HUES48 (cell line): ENCODE measurements around the gene OR10H3.
"Not testable (repeated sequence)": the region's sequence is repeated elsewhere in the genome, so short reads cannot be mapped to it uniquely, and the experiment has no call there.

Source experiments
- H3K27ac ChIP-seq: one replicate; pipeline ENCODE4 v1.7.0; 2013; ENCODE audit warnings: low read depth, low read length, inconsistent platforms
- H3K27me3 ChIP-seq: 2 replicates; pipeline ENCODE4 v1.6.1; 2013; ENCODE audit warnings: mild to moderate bottlenecking, low read length; ENCODE audit not compliant: control insufficient read depth, insufficient read depth
- H3K36me3 ChIP-seq: 2 replicates; pipeline ENCODE4 v1.6.1; 2013; ENCODE audit warnings: low read length; ENCODE audit not compliant: control insufficient read depth, insufficient read depth
- H3K4me1 ChIP-seq: 2 replicates; pipeline ENCODE4 v1.6.1; 2013; ENCODE audit warnings: mild to moderate bottlenecking, low read length; ENCODE audit not compliant: control insufficient read depth, insufficient read depth
- H3K4me3 ChIP-seq: 2 replicates; pipeline ENCODE4 v1.5.1; 2013; ENCODE audit warnings: mild to moderate bottlenecking, low read depth, low read length
- H3K9ac ChIP-seq: 2 replicates; pipeline ENCODE4 v1.6.1; 2013; ENCODE audit warnings: mild to moderate bottlenecking, low read depth, low read length, moderate library complexity
- H3K9me3 ChIP-seq: 2 replicates; pipeline ENCODE4 v1.6.1; 2013; ENCODE audit warnings: low read length; ENCODE audit not compliant: control insufficient read depth, insufficient read depth

Gene OR10H3

DNA sequence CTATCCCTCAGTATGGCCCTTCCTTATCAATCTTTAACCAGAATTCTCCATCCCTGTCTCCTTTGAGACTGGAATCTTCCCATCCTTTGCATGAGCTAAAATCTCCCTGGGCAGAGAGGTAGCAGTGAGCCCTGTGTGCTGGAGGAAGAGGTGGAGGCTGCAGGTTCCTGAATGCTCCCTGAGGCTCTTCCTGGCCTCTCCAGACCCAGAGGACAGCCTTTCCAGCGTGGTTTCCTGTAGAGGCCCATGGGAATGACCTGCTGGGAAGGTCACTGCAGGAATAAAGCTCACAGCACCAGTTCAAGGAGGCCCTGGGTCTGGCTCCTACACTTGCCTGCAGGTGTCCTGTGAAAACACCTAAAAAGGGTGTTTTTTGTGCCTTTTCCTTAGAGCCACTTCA, 5.4 kb upstream of the OR10H3 start:
- Histone ChIP-seq H3K27me3 (no peaks in the 10 kb centered on the region), H3K9ac (no peak overlapping the region), H3K4me3 (no peak overlapping the region; the same call in 1 of the 2 replicates), H3K4me1 (no peaks in the 10 kb centered on the region), H3K27ac (no peak overlapping the region), H3K36me3 (no peaks in the 10 kb centered on the region), H3K9me3 (peaks cover 90% of the 10 kb centered on the region)

DNA sequence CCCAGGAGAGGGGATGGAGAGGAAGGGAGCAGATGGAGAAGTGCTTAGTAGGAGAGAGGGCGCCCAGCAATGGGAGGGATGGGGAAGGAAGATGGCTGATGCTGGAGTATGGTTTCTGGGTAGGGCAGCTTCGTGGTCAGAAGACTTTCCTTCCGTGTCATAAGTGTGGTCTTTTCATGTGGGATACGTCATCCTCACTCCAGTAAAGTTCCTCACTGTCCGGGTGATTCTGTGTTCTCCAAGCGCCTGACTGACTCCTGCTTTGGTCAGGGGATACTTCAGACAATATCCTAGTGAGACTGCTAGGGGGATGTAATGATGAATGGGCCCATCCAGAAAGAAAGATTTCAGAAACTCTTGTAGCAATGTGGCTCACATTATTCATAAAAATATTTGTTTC, 3.9 kb upstream of the OR10H3 start:
- H3K27me3 ChIP-seq: no peaks in the 10 kb centered on the region
- H3K4me1 ChIP-seq: no peaks in the 10 kb centered on the region
- H3K36me3 ChIP-seq: no peaks in the 10 kb centered on the region
- no peak overlapping the region for H3K4me3 ChIP-seq
- H3K9ac ChIP-seq: no peak overlapping the region
- H3K9me3 ChIP-seq: peaks cover 87% of the 10 kb centered on the region
- H3K27ac ChIP-seq: no peak overlapping the region

DNA sequence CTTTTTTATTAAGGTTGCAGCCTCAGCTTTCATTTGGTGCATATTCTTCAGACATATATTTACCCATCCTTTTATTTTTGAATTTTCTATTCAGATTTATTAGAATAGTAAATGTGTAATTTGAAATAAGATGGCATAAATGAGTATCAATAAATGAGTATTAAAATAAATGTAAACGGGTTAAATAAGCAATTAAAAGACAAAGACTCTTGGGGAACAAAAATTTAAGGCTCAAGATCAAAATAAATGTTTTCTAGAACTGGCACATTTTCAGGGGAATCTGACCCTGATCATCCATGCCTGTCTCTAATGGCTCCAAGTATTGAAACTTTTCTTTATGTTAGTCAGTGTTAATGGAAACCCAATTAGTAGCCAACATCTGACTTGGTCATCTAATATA, 3.0 kb downstream of the OR10H3 start:
- no peaks in the 10 kb centered on the region for H3K4me1 ChIP-seq
- no peaks in the 10 kb centered on the region for H3K36me3 ChIP-seq
- H3K9me3 ChIP-seq: peaks cover 77% of the 10 kb centered on the region
- no peak overlapping the region for H3K9ac ChIP-seq
- H3K27me3 ChIP-seq: no peaks in the 10 kb centered on the region
- no peak overlapping the region for H3K27ac ChIP-seq
- no peak overlapping the region for H3K4me3 ChIP-seq

DNA sequence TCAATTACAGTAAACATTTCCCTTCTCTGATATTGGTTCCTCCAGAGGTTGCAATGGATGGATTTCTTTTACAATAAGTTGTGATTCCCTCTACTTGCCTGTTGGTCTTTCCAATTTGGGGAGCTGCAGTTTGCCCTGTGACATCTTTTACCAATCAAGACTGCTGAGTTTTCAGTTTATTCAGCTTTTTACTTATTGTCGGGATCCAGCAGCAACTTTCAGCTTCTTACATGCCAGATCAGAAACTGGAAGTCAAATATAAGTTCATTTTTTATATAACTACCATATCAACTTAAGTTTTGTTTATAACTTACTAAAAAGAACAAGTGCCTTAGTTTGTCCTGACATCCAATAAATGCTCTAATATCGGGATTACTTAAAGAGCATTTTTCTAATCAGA, 10.5 kb downstream of the OR10H3 start:
- Histone ChIP-seq H3K4me3 (no peak overlapping the region), H3K36me3 (no peaks in the 10 kb centered on the region), H3K9me3 (peaks cover 86% of the 10 kb centered on the region), H3K27me3 (no peaks in the 10 kb centered on the region), H3K9ac (no peak overlapping the region), H3K27ac (no peak overlapping the region), H3K4me1 (no peaks in the 10 kb centered on the region)

DNA sequence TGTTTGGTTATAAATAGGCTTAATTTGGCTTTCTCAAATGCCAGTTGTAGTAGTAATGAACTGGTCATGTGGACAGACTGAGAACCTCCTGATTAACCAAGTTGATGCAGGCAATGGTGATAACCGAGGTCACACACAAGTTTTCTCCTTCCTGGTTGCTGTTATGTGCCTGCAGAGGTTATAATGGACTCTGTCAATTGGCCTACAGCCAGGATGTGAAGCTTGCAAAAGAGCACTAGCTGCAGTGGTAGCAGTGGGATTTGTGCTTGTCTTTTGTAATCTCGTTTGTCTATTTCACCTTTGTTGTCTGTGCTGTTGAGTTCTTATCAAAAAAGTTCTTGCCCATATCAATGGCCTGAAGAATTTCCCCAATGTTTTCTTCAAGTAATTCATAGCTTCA, 20.6 kb downstream of the OR10H3 start:
- Histone ChIP-seq H3K36me3 (no peaks in the 10 kb centered on the region), H3K4me1 (no peaks in the 10 kb centered on the region), H3K27ac (no peak overlapping the region), H3K9ac (no peak overlapping the region), H3K4me3 (no peak overlapping the region), H3K27me3 (no peaks in the 10 kb centered on the region), H3K9me3 (peaks cover 94% of the 10 kb centered on the region)

DNA sequence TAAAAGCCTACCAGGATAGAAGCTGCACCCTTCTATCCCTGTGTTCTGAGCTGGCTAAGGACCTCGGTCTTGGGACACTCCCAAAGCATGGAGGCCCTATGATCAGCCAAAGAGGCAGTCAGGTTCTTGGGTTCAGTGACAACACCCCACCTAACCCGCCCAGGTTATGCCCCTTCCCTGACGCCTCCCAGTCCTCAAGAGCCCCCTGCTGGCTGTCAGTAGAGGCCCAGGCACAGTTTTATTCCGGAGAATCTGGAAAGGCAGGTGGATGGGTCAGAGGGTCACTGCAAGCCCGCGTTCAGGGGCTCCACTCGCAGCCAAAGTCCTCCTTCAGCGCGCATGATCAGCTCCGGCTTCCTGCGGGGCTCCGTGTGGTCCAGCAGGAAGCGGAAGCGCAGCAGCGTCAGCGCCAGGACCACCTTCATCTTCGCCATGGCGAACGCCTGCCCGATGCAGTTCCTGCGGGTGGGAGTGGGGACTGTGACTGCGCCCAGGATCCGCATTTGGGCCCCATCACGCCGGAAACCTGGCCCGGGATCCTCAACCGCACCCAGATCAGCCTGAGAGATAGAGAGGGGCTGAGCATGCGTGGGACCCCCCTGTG, 22.3 kb downstream of the OR10H3 start:
- H3K27me3 ChIP-seq: no peaks in the 10 kb centered on the region
- H3K9me3 ChIP-seq: peaks cover 92% of the 10 kb centered on the region
- H3K4me3 ChIP-seq: no peak overlapping the region
- no peaks in the 10 kb centered on the region for H3K4me1 ChIP-seq
- H3K27ac ChIP-seq: no peak overlapping the region
- no peaks in the 10 kb centered on the region for H3K36me3 ChIP-seq
- H3K9ac ChIP-seq: no peak overlapping the region

DNA sequence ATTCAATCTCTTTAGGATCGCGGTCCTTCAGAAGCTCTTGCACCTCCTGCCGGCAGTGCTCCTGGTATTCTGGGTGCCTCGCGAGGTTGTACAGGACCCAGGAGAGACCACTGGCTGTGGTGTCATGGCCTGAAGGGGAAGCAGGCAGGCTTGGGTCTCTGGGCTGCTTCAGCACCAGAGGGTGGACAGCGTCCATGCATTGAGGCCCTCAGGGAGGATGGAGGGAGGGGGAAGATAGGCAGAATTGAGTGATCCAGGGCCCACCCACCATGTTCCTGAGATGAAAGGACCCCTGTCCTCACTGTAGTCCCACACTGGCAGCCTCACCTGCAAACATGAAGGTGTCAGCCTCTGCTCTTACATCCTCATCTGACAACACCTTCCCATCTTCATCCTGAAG, 31.8 kb downstream of the OR10H3 start:
- H3K4me1 ChIP-seq: no peaks in the 10 kb centered on the region
- H3K36me3 ChIP-seq: no peaks in the 10 kb centered on the region
- peaks cover 90% of the 10 kb centered on the region for H3K9me3 ChIP-seq
- no peak overlapping the region for H3K4me3 ChIP-seq
- no peak overlapping the region for H3K9ac ChIP-seq
- no peak overlapping the region for H3K27ac ChIP-seq
- no peaks in the 10 kb centered on the region for H3K27me3 ChIP-seq

DNA sequence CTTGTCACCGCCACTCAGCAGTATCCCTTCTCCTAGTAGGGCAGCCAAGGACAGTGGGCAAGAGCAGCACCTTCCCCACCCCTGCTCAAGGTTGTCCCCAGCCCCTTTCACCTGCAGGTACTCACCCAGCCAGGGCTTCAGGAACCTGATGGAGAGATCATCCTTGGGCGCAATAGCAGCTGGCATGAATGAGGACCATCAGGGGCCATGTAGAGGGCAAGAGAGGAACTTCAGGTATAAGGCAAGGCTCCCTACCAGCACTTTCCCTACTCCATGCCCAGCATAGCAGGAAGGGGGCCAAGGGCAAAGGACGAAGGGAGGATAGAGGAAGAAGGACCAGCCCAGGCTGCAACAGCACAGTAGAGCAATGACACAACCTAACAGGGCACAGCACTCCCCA, 36.4 kb downstream of the OR10H3 start:
- H3K4me3 ChIP-seq, H3K27me3 ChIP-seq, H3K27ac ChIP-seq, H3K9ac ChIP-seq, H3K4me1 ChIP-seq, H3K36me3 ChIP-seq: not testable (repeated sequence)
- H3K9me3 ChIP-seq: peaks cover 84% of the 10 kb centered on the region

DNA sequence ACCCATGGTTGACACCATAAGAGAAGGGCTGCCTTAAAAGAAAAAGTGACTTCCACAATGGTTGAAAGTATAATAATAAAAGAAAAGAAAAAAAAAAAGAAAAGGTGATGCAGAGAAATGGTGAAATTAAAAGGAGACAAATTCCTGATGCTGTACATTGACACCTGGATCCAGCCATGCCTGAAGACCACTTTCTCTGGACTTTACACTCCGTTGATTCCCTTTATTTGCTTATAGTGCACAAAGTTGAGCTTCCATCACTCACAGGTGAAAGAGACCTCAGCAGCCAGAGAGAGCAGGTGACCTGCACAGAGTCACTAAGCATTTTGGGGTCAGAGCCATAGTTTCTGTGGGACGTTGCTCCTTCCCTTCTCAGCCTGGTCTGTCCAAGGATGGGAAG, 37.5 kb downstream of the OR10H3 start:
- Histone ChIP-seq H3K27ac (no peak overlapping the region), H3K4me3 (no peak overlapping the region), H3K27me3 (no peaks in the 10 kb centered on the region), H3K36me3 (no peaks in the 10 kb centered on the region), H3K9ac (no peak overlapping the region), H3K9me3 (peaks cover 82% of the 10 kb centered on the region), H3K4me1 (no peaks in the 10 kb centered on the region)

DNA sequence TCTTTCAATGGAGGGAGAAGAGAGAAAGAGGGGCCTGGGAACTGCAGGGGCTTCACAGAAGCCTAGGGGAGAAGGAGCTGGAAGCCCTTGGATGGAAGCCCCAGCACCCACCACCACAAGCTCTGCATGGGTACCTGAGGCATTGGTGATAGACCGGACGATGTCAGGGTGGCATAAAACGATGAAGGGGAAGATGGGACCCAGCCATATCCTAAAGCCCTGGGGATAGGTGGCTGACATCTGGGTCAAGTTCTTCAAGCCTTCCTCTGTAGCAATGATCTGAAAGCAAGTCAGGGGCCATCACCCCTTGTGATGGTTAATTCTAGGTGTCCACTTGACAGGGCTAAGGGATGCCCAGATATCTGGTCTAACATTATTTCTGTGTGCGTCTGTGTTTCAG, 38.5 kb downstream of the OR10H3 start:
- Histone ChIP-seq H3K9ac (no peak overlapping the region), H3K36me3 (no peaks in the 10 kb centered on the region), H3K9me3 (peaks cover 81% of the 10 kb centered on the region), H3K27ac (no peak overlapping the region), H3K4me1 (no peaks in the 10 kb centered on the region), H3K27me3 (no peaks in the 10 kb centered on the region), H3K4me3 (no peak overlapping the region)

DNA sequence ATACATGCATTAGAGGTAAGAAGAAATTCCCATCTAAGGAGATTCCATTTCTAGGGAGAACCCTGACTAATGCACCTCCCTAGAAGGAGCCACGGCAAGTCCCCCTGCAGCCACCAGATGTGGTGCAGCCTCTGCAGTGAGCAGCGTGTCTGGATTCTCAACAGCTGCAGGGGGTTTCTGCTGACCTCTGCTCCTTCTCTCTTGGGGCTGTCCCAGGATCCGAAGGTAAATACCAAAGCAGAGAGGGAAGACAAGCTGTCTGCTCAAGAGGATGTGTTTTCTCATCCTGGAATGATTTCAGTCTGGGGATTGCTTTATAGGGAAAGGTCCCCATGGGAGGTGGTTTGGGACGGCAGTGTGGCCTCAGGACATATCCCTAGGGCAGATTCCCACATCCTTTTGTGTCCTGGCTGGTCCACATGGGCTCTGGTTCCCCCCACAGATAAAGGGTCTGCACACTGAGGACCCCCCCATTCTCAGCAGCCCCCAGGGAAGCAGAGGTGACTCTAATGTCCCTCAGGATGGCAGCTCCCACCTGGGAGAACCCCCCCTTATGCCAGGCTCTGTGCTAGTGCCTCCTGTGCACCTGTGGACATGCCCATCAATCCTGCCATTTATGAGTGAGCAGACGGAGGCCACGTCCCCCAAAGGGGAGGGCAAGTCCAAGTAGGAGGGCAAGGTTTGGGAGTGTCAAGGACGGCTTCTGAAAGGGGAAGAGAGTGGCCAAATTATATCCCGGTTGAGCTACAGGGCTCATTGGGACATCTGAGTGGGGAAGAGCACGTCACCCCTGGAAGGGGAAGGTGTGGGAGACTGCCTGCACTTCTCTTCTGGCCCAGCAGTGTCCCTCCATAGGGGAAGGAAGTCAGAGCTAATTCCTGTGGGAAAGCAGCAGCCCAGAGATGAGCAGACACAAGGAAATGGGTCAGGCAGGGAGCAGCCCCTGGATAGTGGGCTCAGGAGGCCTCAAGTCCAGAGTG, 39.5 kb downstream of the OR10H3 start:
- H3K4me1 ChIP-seq: no peaks in the 10 kb centered on the region
- H3K36me3 ChIP-seq: no peaks in the 10 kb centered on the region
- H3K27ac ChIP-seq: no peak overlapping the region
- H3K27me3 ChIP-seq: no peaks in the 10 kb centered on the region
- H3K9ac ChIP-seq: no peak overlapping the region
- H3K9me3 ChIP-seq: peaks cover 84% of the 10 kb centered on the region
- H3K4me3 ChIP-seq: no peak overlapping the region
